Panc1 (cell line): ENCODE data around the gene ARL13B. TPM values are rescaled to one million over a fixed set of nuclear protein-coding genes. Genes with fewer than 3 reads are reported as not detected.
"Not testable (repeated sequence)": the region's sequence is repeated elsewhere in the genome, so short reads cannot be mapped to it uniquely, and the experiment has no call there.

Experiments
- ATAC-seq: fragments of 200-7000 bp; cut with Tn5 transposase; 2 replicates; pipeline ENCODE4 v1.9.1; 2020; ENCODE audit warnings: mild to moderate bottlenecking, moderate library complexity
- BruUV-seq: library from RNA; stranded (reverse); fragments of 400-500 nt; replicated peaks from 2 replicates; lab custom pipeline; 2021; lab: Mats Ljungman, UMichigan
- CTCF ChIA-PET: fragments of 300-600 bp; sonication (Branson Sonifier 250); formaldehyde crosslinking; loops from one replicate; lab custom pipeline; 2022; ENCODE audit warnings: antibody characterized with exemption; lab: Charles Lee
- POLR2A ChIA-PET: fragments of 300-600 bp; sonication (Branson Sonifier 250); formaldehyde crosslinking; loops from one replicate; lab custom pipeline; 2022; ENCODE audit warnings: antibody characterized with exemption; lab: Charles Lee
- DNase-seq: peaks from one replicate; pipeline ENCODE4 v3.0.0-alpha.2; 2010; ENCODE audit warnings: low read depth, low spot score
- H3K27ac ChIP-seq: 2 replicates; pipeline ENCODE4 v1.5.1; 2011; ENCODE audit warnings: mild to moderate bottlenecking, low read length, inconsistent platforms
- H3K27me3 ChIP-seq: fragments of 200-500 bp; sonication (Bioruptor generic); 2 replicates; pipeline ENCODE4 v1.6.0; 2014; ENCODE audit warnings: low read length, inconsistent platforms; ENCODE audit not compliant: control insufficient read depth, insufficient read depth
- H3K36me3 ChIP-seq: fragments of 200-500 bp; sonication (Bioruptor generic); 2 replicates; pipeline ENCODE4 v1.5.1; 2014; ENCODE audit warnings: inconsistent platforms, mild to moderate bottlenecking, low read length, moderate library complexity; ENCODE audit not compliant: control insufficient read depth, insufficient read depth
- H3K4me1 ChIP-seq: 2 replicates; pipeline ENCODE4 v1.5.1; 2011; ENCODE audit warnings: inconsistent platforms, mild to moderate bottlenecking, low read length, moderate library complexity; ENCODE audit not compliant: control insufficient read depth, insufficient read depth
- H3K4me3 ChIP-seq, 2 experiments: 2 replicates each; pipeline ENCODE4 v1.5.1; 2011 to 2012; ENCODE audit warnings: low read depth in 2 of 2, low read length in 2 of 2, mild to moderate bottlenecking in 2 of 2, inconsistent platforms in 1 of 2, moderate library complexity in 1 of 2
- H3K9me3 ChIP-seq: fragments of 200-500 bp; sonication (Bioruptor generic); 2 replicates; pipeline ENCODE4 v1.5.1; 2014; ENCODE audit warnings: low read depth, mild to moderate bottlenecking, inconsistent platforms, low read length, moderate library complexity; ENCODE audit not compliant: control insufficient read depth, insufficient read depth
- CTCF ChIP-seq: fragments of 450-650 bp; IDR thresholded peaks from 2 replicates; pipeline ENCODE4 v1.5.1; 2017; ENCODE audit warnings: mild to moderate bottlenecking
- POLR2AphosphoS5 ChIP-seq: IDR thresholded peaks from 2 replicates; pipeline ENCODE4 v1.6.1; 2012; ENCODE audit warnings: mild to moderate bottlenecking, low read depth, low read length, moderate library complexity
- REST ChIP-seq, 2 experiments: IDR thresholded peaks; 2 replicates each; pipeline ENCODE4 v1.6.1; 2011 to 2012; ENCODE audit warnings: low read depth in 2 of 2, control low read depth in 1 of 2, low read length in 1 of 2, mild to moderate bottlenecking in 1 of 2, moderate library complexity in 1 of 2; ENCODE audit not compliant: insufficient read depth in 1 of 2
- SIN3A ChIP-seq: IDR thresholded peaks from 2 replicates; pipeline ENCODE4 v1.6.1; 2012; ENCODE audit warnings: low read depth, mild to moderate bottlenecking, low read length, moderate library complexity, borderline replicate concordance; ENCODE audit not compliant: insufficient read depth
- TCF7L2 ChIP-seq: IDR thresholded peaks from 2 replicates; pipeline ENCODE4 v1.6.1; 2011; ENCODE audit warnings: mild to moderate bottlenecking, low read depth, low read length, inconsistent platforms
- in situ Hi-C: cut with HindIII; loops from 2 replicates; pipeline ENCODE4 v1.10.0; 2016; ENCODE audit warnings: low sequenced_read_pairs, low pct_unique_long_range_greater_than_20kb
- intact Hi-C: fragments of 100-400 bp; cut with micrococcal nuclease; formaldehyde crosslinking; loops from one replicate; pipeline ENCODE4 v1.10.0; 2022; ENCODE audit not compliant: unreplicated experiment
- total RNA-seq: library from RNA; stranded (reverse); gene quantifications from one replicate; pipeline ENCODE4 v1.2.1, GENCODE V29; 2021; ENCODE audit not compliant: unreplicated experiment

Gene ARL13B
- total RNA-seq, 1 experiment from 2014 or later: 26.6 TPM

- DNase-seq (no peak), ATAC-seq (no peak)
- intact Hi-C loops (no loop called here), in situ Hi-C loops (no loop called here)
- POLR2A ChIA-PET: interaction anchor here (0.6 kb wide), 1 partner anchor 191 kb away, joined by 3 read pairs; no protein-coding TSS in a partner anchor
- no TSS peak for BruUV-seq
- no peaks in the 10 kb centered on the region for H3K27me3 ChIP-seq
- no peaks in the 10 kb centered on the region for H3K4me1 ChIP-seq
- H3K4me3 ChIP-seq: no peak overlapping the region
- H3K9me3 ChIP-seq: no peaks in the 10 kb centered on the region
- no peaks in the 10 kb centered on the region for H3K36me3 ChIP-seq
- no peak for TF ChIP-seq CTCF
- TF ChIP-seq SIN3A: no peak
- TF ChIP-seq REST (IDR thresholded peaks at IDR 0.05; ENCODE audit: insufficient read depth in 1 of 2, low read depth in 2 of 2, low read length in 1 of 2): no peak
- TF ChIP-seq TCF7L2: no peak
- no peak for TF ChIP-seq POLR2AphosphoS5
- H3K27ac ChIP-seq: no peak overlapping the region
- CTCF ChIA-PET: no interaction called here
These were observed 96.1 kb downstream of the ARL13B start for GRCh38 chr3:94076055-94076454.

- H3K9me3 ChIP-seq, in situ Hi-C loops, POLR2A ChIA-PET, CTCF ChIA-PET, intact Hi-C loops, ATAC-seq, H3K4me1 ChIP-seq, H3K27me3 ChIP-seq, H3K27ac ChIP-seq, BruUV-seq, H3K4me3 ChIP-seq, DNase-seq, H3K36me3 ChIP-seq: not testable (repeated sequence)
These were observed 100.6 kb downstream of the ARL13B start for GRCh38 chr3:94080552-94080951.

GRCh38 chr3:94081884-94082283 lies 101.9 kb downstream of the ARL13B start:
- BruUV-seq: TSS peak; percentile 7
- Histone ChIP-seq H3K9me3 (no peaks in the 10 kb centered on the region), H3K36me3 (no peaks in the 10 kb centered on the region), H3K4me3 (no peak overlapping the region), H3K27me3 (no peaks in the 10 kb centered on the region), H3K4me1 (no peaks in the 10 kb centered on the region), H3K27ac (no peak overlapping the region)
- TF ChIP-seq REST (IDR thresholded peaks at IDR 0.05; ENCODE audit: insufficient read depth in 1 of 2, low read depth in 2 of 2, low read length in 1 of 2) (no peak), SIN3A (no peak), TCF7L2 (no peak), POLR2AphosphoS5 (no peak), CTCF (no peak)
- in situ Hi-C loops (no loop called here), intact Hi-C loops (no loop called here)
- POLR2A ChIA-PET: no interaction called here
- no peak for DNase-seq
- no peak for ATAC-seq
- CTCF ChIA-PET: no interaction called here
